Measurements from ENCODE around the gene MYDGF.

MYDGF gene

GRCh38 chr19:4640247-4641000 lies 29.7 kb downstream of the MYDGF start:
- no peak for DNase-seq

- DNase-seq, result no peak
Observed at GRCh38 chr19:4639531-4640246, 30.5 kb downstream of the MYDGF start.

- peak; percentile 97 for DNase-seq
Observed at GRCh38 chr19:4638828-4639530, 31.2 kb downstream of the MYDGF start, which contains the start of gene TNFAIP8L1. Gene TNFAIP8L1 (plus strand): TSS chr19:4639516. CDS start chr19:4651870, 12,354 bp downstream.

GRCh38 chr19:4638317-4638716 lies 31.8 kb downstream of the MYDGF start:
- no peak for DNase-seq

- no peak for DNase-seq
Observed at GRCh38 chr19:4636761-4637160, 33.4 kb downstream of the MYDGF start.

- DNase-seq, result peak; percentile 63
Observed at GRCh38 chr19:4636151-4636717, 33.9 kb downstream of the MYDGF start.

- DNase-seq, result no peak
Observed at GRCh38 chr19:4635754-4636116, 34.4 kb downstream of the MYDGF start.

GRCh38 chr19:4633140-4633967 lies 36.8 kb downstream of the MYDGF start:
- DNase-seq, result peak; percentile 23

- no peak for DNase-seq
Observed at GRCh38 chr19:4624733-4625362, 45.3 kb downstream of the MYDGF start.

- no peak for DNase-seq
Observed at GRCh38 chr19:4624301-4624700, 45.8 kb downstream of the MYDGF start.

GRCh38 chr19:4622695-4623421 lies 47.3 kb downstream of the MYDGF start:
- DNase-seq, result no peak

- no peak for DNase-seq
Observed at GRCh38 chr19:4620675-4621074, 49.5 kb downstream of the MYDGF start.

- DNase-seq, result no peak
Observed at GRCh38 chr19:4619668-4620294, 50.4 kb downstream of the MYDGF start.

GRCh38 chr19:4618019-4618418 lies 52.1 kb downstream of the MYDGF start:
- DNase-seq, result no peak

GRCh38 chr19:4613254-4613751 lies 56.8 kb downstream of the MYDGF start:
- no peak for DNase-seq

- no peak for DNase-seq
Observed at GRCh38 chr19:4609878-4610511, 60.1 kb downstream of the MYDGF start.
